Activated T-helper 1 cell treated with anti-CD3 and anti-CD28 coated beads, Interleukin-12 subunit alpha, Interleukin-12 subunit beta, Interleukin-2, Interleukin-4 antibody, amounts not matched to agents 30 ng/mL and 10 ng/mL and 1 ng/mL, durations not matched to agents 14 hours and 24 hours and 36 hours (primary cell): ENCODE results near the gene SPATA31C1. TPM values are rescaled to one million over a fixed set of nuclear protein-coding genes. Genes with fewer than 3 reads are reported as not detected.
"Not testable (repeated sequence)": the region's sequence is repeated elsewhere in the genome, so short reads cannot be mapped to it uniquely, and the experiment has no call there.

Experiments
- DNase-seq: peaks from one replicate; pipeline ENCODE4 v3.0.0; 2021; ENCODE audit warnings: low spot score
- H3K27ac Mint-ChIP-seq: one replicate; pipeline ENCODE4 v1.8.0; 2021; ENCODE audit warnings: mild to moderate bottlenecking, mixed read lengths
- H3K27me3 Mint-ChIP-seq: one replicate; pipeline ENCODE4 v1.8.0; 2022; ENCODE audit warnings: mild to moderate bottlenecking, moderate library complexity, mixed read lengths; ENCODE audit not compliant: insufficient read depth
- H3K36me3 Mint-ChIP-seq: one replicate; pipeline ENCODE4 v1.8.0; 2021; ENCODE audit warnings: low read depth, mixed read lengths
- H3K4me1 Mint-ChIP-seq: one replicate; pipeline ENCODE4 v1.8.0; 2021; ENCODE audit warnings: low read depth, mixed read lengths
- H3K4me3 Mint-ChIP-seq: one replicate; pipeline ENCODE4 v1.8.0; 2021; ENCODE audit warnings: mild to moderate bottlenecking, moderate library complexity, mixed read lengths
- H3K9me3 Mint-ChIP-seq: one replicate; pipeline ENCODE4 v1.8.0; 2021; ENCODE audit warnings: mixed read lengths
- intact Hi-C: fragments of 100-400 bp; cut with micrococcal nuclease; formaldehyde crosslinking; loops from one replicate; pipeline ENCODE4 v1.15.1; 2024
- total RNA-seq: library from RNA; stranded (reverse); gene quantifications from 2 replicates; pipeline ENCODE4 v1.2.3, GENCODE V29; 2022

The SPATA31C1 gene
- not detected in 2 replicates for total RNA-seq

DNA sequence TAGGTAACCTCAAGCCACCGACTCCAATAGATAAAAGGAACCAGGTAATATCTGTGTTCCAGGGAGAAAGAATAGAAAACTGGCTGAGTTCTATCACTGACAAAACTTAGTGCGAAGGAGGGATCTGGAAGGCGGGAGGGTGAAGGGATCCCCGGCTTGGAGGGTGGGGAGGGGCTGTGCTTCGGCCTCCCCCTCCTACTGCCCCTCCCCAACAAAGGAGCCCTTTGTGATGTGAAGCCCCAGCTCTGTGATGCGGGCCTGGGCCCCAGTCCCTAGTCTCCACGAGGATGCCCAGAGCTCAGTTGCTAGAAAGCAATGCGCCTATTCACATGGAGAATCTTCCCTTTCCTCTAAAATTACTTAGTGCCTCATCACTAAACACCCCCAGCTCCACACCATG lies at the start of gene SPATA31C1:
TSS of gene SPATA31C1 (plus strand) at position 301 of the 400 bp plus-strand sequence.
- H3K36me3 Mint-ChIP-seq, intact Hi-C loops, DNase-seq, H3K27ac Mint-ChIP-seq, H3K4me3 Mint-ChIP-seq, H3K9me3 Mint-ChIP-seq, H3K27me3 Mint-ChIP-seq, H3K4me1 Mint-ChIP-seq: not testable (repeated sequence)

GRCh38 chr9:87868175-87868574 lies 49.6 kb upstream of the SPATA31C1 start:
- peaks cover 3% of the 10 kb centered on the region for H3K27me3 Mint-ChIP-seq
- intact Hi-C loops = no loop called here
- H3K27ac Mint-ChIP-seq = no peak overlapping the region
- H3K4me1 Mint-ChIP-seq = no peaks in the 10 kb centered on the region
- no peak overlapping the region for H3K4me3 Mint-ChIP-seq
- no peaks in the 10 kb centered on the region for H3K9me3 Mint-ChIP-seq
- DNase-seq = no peak
- H3K36me3 Mint-ChIP-seq = no peaks in the 10 kb centered on the region

- Mint-ChIP-seq H3K27me3 (peaks cover 3% of the 10 kb centered on the region), H3K9me3 (no peaks in the 10 kb centered on the region), H3K27ac (no peak overlapping the region), H3K4me3 (no peak overlapping the region), H3K4me1 (no peaks in the 10 kb centered on the region), H3K36me3 (no peaks in the 10 kb centered on the region)
- intact Hi-C loops = no loop called here
- DNase-seq = no peak
Observed at GRCh38 chr9:87868635-87869034, 49.1 kb upstream of the SPATA31C1 start.

DNA sequence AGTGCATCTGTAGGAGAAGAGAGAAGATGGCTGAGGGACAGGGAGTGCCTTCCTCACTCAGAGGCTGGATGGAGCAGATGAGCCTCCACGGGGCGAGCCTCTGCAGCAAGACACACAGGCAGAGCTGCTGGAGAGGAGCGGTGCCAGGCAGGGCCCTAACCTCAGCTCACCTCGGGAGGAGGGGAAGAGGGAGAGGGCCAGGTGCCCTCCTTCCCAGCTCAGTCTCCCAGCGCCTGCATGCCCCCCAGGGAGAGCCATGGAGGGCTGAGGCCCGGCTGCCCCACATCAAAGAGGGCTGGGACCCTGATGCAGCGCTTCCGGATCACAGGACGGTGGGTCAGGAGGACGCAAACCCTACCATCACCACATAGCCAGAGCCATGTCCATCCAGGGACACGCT lies 48.7 kb upstream of the SPATA31C1 start:
- intact Hi-C loops = no loop called here
- Mint-ChIP-seq H3K4me1 (no peaks in the 10 kb centered on the region), H3K9me3 (no peaks in the 10 kb centered on the region), H3K4me3 (no peak overlapping the region), H3K27me3 (peaks cover 3% of the 10 kb centered on the region), H3K27ac (no peak overlapping the region), H3K36me3 (no peaks in the 10 kb centered on the region)
- no peak for DNase-seq

DNA sequence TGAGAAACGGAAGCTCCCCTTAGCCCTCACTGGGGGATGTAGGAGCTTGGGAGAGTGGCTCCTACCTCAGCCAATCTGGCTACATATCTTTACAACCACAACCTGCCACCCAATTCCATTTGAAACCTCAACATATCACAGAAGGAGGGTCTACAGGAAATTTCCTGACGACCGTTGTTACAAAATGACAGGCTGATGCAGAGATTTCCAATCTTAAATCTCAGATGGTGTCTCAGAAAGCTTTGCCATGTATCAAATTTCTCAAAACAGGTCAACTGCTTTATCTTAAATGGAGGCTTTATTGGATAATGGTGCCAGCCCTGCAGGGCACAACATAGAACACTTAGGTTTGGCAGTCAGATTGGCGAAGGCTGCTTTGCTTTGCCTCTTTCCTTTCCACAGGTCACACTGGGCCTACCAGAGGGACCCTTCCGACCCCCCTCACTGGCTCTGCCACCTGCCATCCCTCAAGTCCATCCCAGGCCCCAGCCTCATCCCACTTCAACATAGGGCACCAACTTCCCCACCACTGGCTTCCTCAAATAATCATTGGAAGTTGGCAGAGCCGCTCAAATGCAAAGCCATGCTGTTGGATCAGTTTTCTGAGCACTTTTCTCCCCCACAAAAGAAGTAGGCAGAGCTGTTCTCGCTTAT lies 46.2 kb upstream of the SPATA31C1 start:
- Mint-ChIP-seq H3K36me3 (no peaks in the 10 kb centered on the region), H3K4me3 (no peak overlapping the region), H3K27ac (no peak overlapping the region), H3K9me3 (no peaks in the 10 kb centered on the region), H3K27me3 (no peaks in the 10 kb centered on the region), H3K4me1 (no peaks in the 10 kb centered on the region)
- intact Hi-C loops = no loop called here
- DNase-seq = no peak

GRCh38 chr9:87872079-87872624 lies 45.6 kb upstream of the SPATA31C1 start:
- Mint-ChIP-seq H3K4me1 (no peaks in the 10 kb centered on the region), H3K36me3 (no peaks in the 10 kb centered on the region), H3K9me3 (no peaks in the 10 kb centered on the region), H3K4me3 (no peak overlapping the region), H3K27ac (no peak overlapping the region), H3K27me3 (no peaks in the 10 kb centered on the region)
- intact Hi-C loops = no loop called here
- no peak for DNase-seq

- no peaks in the 10 kb centered on the region for H3K36me3 Mint-ChIP-seq
- DNase-seq = no peak
- peaks cover 3% of the 10 kb centered on the region for H3K4me1 Mint-ChIP-seq
- H3K27ac Mint-ChIP-seq = no peak overlapping the region
- no peaks in the 10 kb centered on the region for H3K9me3 Mint-ChIP-seq
- intact Hi-C loops = no loop called here
- no peaks in the 10 kb centered on the region for H3K27me3 Mint-ChIP-seq
- no peak overlapping the region for H3K4me3 Mint-ChIP-seq
Observed at GRCh38 chr9:87873607-87874303, 44.0 kb upstream of the SPATA31C1 start.

DNA sequence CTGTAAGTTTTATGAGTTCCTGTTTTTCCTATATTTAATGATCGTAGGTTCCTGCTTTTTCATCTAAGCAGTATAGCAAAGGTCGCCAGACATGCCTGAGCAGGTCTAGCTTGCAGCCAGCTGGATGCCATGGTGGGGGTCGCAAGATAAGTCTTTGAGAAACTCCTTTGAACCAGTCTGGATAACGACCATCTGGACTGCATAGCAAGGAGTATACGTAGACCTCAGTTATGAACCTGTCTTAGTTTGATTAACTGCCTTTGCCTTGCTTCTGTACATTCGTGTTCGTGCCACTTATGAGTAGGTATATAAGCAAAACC lies 43.5 kb upstream of the SPATA31C1 start:
- DNase-seq = no peak
- no peaks in the 10 kb centered on the region for H3K9me3 Mint-ChIP-seq
- intact Hi-C loops = no loop called here
- H3K4me1 Mint-ChIP-seq = peaks cover 4% of the 10 kb centered on the region
- H3K27me3 Mint-ChIP-seq = no peaks in the 10 kb centered on the region
- no peaks in the 10 kb centered on the region for H3K36me3 Mint-ChIP-seq
- H3K4me3 Mint-ChIP-seq = no peak overlapping the region
- H3K27ac Mint-ChIP-seq = no peak overlapping the region

DNA sequence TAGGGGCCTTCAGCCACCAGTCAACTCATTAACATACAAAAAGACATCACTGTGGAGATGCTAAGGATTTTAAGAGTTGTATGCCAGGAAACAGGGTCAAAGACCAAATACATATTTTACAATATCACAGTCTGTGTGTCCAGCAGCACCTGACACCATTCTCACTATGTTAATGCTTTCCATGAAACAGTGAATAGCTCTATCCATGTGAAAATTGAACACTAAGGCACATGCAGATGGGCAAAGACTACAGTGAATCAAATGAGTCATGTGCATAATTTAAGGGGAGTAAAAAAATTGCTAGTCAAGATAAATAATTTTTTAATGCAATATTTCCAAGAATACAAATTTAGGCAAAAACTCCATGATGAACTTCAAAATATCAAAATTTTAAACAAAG lies 42.7 kb upstream of the SPATA31C1 start:
- H3K36me3 Mint-ChIP-seq = no peaks in the 10 kb centered on the region
- no peak overlapping the region for H3K4me3 Mint-ChIP-seq
- peaks cover 7% of the 10 kb centered on the region for H3K4me1 Mint-ChIP-seq
- no peaks in the 10 kb centered on the region for H3K9me3 Mint-ChIP-seq
- H3K27ac Mint-ChIP-seq = no peak overlapping the region
- no peak for DNase-seq
- H3K27me3 Mint-ChIP-seq = no peaks in the 10 kb centered on the region
- intact Hi-C loops = no loop called here

- intact Hi-C loops = no loop called here
- no peaks in the 10 kb centered on the region for H3K36me3 Mint-ChIP-seq
- H3K9me3 Mint-ChIP-seq = no peaks in the 10 kb centered on the region
- no peaks in the 10 kb centered on the region for H3K27me3 Mint-ChIP-seq
- no peak for DNase-seq
- H3K4me1 Mint-ChIP-seq = peaks cover 8% of the 10 kb centered on the region
- H3K4me3 Mint-ChIP-seq = no peak overlapping the region
- no peak overlapping the region for H3K27ac Mint-ChIP-seq
Observed at GRCh38 chr9:87875831-87876545, 41.8 kb upstream of the SPATA31C1 start.

- Mint-ChIP-seq H3K27me3 (peaks cover 3% of the 10 kb centered on the region), H3K36me3 (no peaks in the 10 kb centered on the region), H3K27ac (no peak overlapping the region), H3K9me3 (no peaks in the 10 kb centered on the region), H3K4me1 (peaks cover 8% of the 10 kb centered on the region), H3K4me3 (no peak overlapping the region)
- intact Hi-C loops = no loop called here
- DNase-seq = no peak
Observed at GRCh38 chr9:87876708-87877107, 41.1 kb upstream of the SPATA31C1 start.

- H3K4me1 Mint-ChIP-seq = peaks cover 8% of the 10 kb centered on the region
- DNase-seq = no peak
- no peak overlapping the region for H3K4me3 Mint-ChIP-seq
- intact Hi-C loops = no loop called here
- no peaks in the 10 kb centered on the region for H3K9me3 Mint-ChIP-seq
- peaks cover 7% of the 10 kb centered on the region for H3K27me3 Mint-ChIP-seq
- no peak overlapping the region for H3K27ac Mint-ChIP-seq
- H3K36me3 Mint-ChIP-seq = no peaks in the 10 kb centered on the region
Observed at GRCh38 chr9:87878989-87879511, 38.7 kb upstream of the SPATA31C1 start.

- Mint-ChIP-seq H3K9me3 (no peaks in the 10 kb centered on the region), H3K36me3 (no peaks in the 10 kb centered on the region), H3K27me3 (peaks cover 7% of the 10 kb centered on the region), H3K4me3 (no peak overlapping the region), H3K4me1 (peaks cover 8% of the 10 kb centered on the region), H3K27ac (no peak overlapping the region)
- no peak for DNase-seq
- intact Hi-C loops = no loop called here
Observed at GRCh38 chr9:87880116-87880515, 37.6 kb upstream of the SPATA31C1 start.
